Measurements from ENCODE around the gene TBX4.

Gene TBX4

DNA sequence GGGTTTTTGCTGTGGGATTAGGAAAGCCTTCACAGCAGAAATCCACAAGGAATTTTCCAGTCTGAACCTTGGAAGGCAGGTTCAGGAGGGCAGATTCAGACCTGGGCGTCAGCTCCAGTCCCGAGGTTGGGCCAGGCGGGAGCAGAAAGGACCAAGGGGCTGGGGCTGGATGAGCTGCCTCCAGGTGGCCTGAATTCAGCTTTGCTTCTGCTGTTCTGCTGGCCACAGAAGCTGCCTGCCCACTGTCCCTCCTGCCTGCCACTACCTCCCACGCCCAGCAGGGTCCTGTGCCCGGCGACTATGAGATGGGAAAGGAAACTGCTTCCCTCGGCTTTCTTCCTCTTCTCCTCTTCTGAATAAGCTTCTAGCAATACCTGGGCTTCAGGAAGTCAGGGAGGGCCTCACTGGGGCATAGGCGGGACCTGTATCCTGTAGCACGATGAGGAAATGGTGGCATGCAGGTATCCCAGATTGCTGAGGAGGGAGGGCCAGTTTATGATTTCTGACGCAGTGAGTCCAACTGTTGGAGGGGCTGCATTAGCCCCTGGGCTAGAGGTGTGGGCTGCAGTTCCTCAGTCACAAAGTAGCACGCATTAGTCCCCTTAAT lies 18.4 kb downstream of the TBX4 start:
- H4K8ac ChIP-seq (ENCODE audit: low read depth, low read length): no peak overlapping the region
- H3K79me1 ChIP-seq (ENCODE audit: low read depth, low read length): no peaks in the 10 kb centered on the region
- no peak overlapping the region for H3K14ac ChIP-seq (ENCODE audit: low read length)
- no peak overlapping the region for H4K91ac ChIP-seq (ENCODE audit: low read depth, low read length, poor library complexity)
- no peak overlapping the region for H3K23ac ChIP-seq (ENCODE audit: low read depth, low read length, poor library complexity)
- WGBS, 2 donors (ENCODE audit: extremely low coverage in 2 of 2, insufficient read length in 2 of 2, insufficient replicate concordance in 1 of 2): no CpG with 5 or more reads among the region's 11 CpGs
- H3K9me3 ChIP-seq (replicated peaks in 1 of 2; ENCODE audit: control insufficient read depth in 2 of 2, insufficient read depth in 1 of 2, low read depth in 1 of 2, low read length in 2 of 2): no peaks in the 10 kb centered on the region
- H2BK5ac ChIP-seq (ENCODE audit: low read length): no peak overlapping the region
- H3K4ac ChIP-seq (ENCODE audit: low read length): no peak overlapping the region
- H2AFZ ChIP-seq (ENCODE audit: low read length): no peak overlapping the region
- no peaks in the 10 kb centered on the region for H3K36me3 ChIP-seq (replicated peaks in 1 of 2; ENCODE audit: control insufficient read depth in 2 of 2, insufficient read depth in 2 of 2, low read length in 2 of 2)
- H2BK120ac ChIP-seq (ENCODE audit: low read depth, low read length): no peak overlapping the region
- peaks cover 2 to 5% of the 10 kb centered on the region in 2 donors for H3K4me1 ChIP-seq (ENCODE audit: control insufficient read depth in 2 of 2, insufficient read depth in 1 of 2, low read depth in 1 of 2, low read length in 2 of 2)
- no peak overlapping the region for H3K4me3 ChIP-seq (ENCODE audit: low read length in 2 of 2)
- H3K9ac ChIP-seq (ENCODE audit: low read depth, low read length, poor library complexity): no peak overlapping the region
- peaks cover 0 to 73% (median 0%) of the 10 kb centered on the region in 3 experiments for H3K27me3 ChIP-seq (ENCODE audit: control insufficient read depth in 3 of 3, insufficient read depth in 3 of 3, low read depth in 1 of 3, low read length in 3 of 3)
- DNase-seq (ENCODE audit: low spot score): no peak
- no peak overlapping the region for H2BK12ac ChIP-seq (ENCODE audit: low read length)
- H3K18ac ChIP-seq (ENCODE audit: low read length): peak overlapping the region; percentile 16
- no peak overlapping the region for H3K4me2 ChIP-seq (ENCODE audit: insufficient read depth, low read length, poor library complexity, severe bottlenecking)
- H2BK15ac ChIP-seq (ENCODE audit: low read length): no peak overlapping the region
- H3K27ac ChIP-seq (replicated peaks; ENCODE audit: low read length): no peak overlapping the region
- H2AK5ac ChIP-seq (ENCODE audit: low read depth, low read length): no peak overlapping the region

GRCh38 chr17:61474235-61474927 lies 22.2 kb downstream of the TBX4 start:
- Histone ChIP-seq H2BK120ac (ENCODE audit: low read depth, low read length) (no peak overlapping the region), H2BK5ac (ENCODE audit: low read length) (no peak overlapping the region), H3K27me3 (ENCODE audit: control insufficient read depth in 3 of 3, insufficient read depth in 3 of 3, low read depth in 1 of 3, low read length in 3 of 3) (peaks cover 0 to 72% (median 0%) of the 10 kb centered on the region in 3 experiments), H2AK5ac (ENCODE audit: low read depth, low read length) (no peak overlapping the region), H4K8ac (ENCODE audit: low read depth, low read length) (no peak overlapping the region), H2BK15ac (ENCODE audit: low read length) (no peak overlapping the region), H3K36me3 (replicated peaks in 1 of 2; ENCODE audit: control insufficient read depth in 2 of 2, insufficient read depth in 2 of 2, low read length in 2 of 2) (no peaks in the 10 kb centered on the region), H3K4ac (ENCODE audit: low read length) (no peak overlapping the region), H3K9ac (ENCODE audit: low read depth, low read length, poor library complexity) (no peak overlapping the region), H3K4me1 (ENCODE audit: control insufficient read depth in 2 of 2, insufficient read depth in 1 of 2, low read depth in 1 of 2, low read length in 2 of 2) (peaks cover 0 to 2% of the 10 kb centered on the region in 2 donors), H3K4me2 (ENCODE audit: insufficient read depth, low read length, poor library complexity, severe bottlenecking) (no peak overlapping the region), H2AFZ (ENCODE audit: low read length) (no peak overlapping the region), H3K23ac (ENCODE audit: low read depth, low read length, poor library complexity) (no peak overlapping the region), H3K18ac (ENCODE audit: low read length) (no peak overlapping the region), H3K9me3 (replicated peaks in 1 of 2; ENCODE audit: control insufficient read depth in 2 of 2, insufficient read depth in 1 of 2, low read depth in 1 of 2, low read length in 2 of 2) (no peaks in the 10 kb centered on the region), H3K14ac (ENCODE audit: low read length) (no peak overlapping the region), H3K27ac (replicated peaks; ENCODE audit: low read length) (no peak overlapping the region), H3K79me1 (ENCODE audit: low read depth, low read length) (no peaks in the 10 kb centered on the region), H2BK12ac (ENCODE audit: low read length) (no peak overlapping the region), H4K91ac (ENCODE audit: low read depth, low read length, poor library complexity) (no peak overlapping the region), H3K4me3 (ENCODE audit: low read length in 2 of 2) (no peak overlapping the region)
- WGBS, 2 donors (ENCODE audit: extremely low coverage in 2 of 2, insufficient read length in 2 of 2, insufficient replicate concordance in 1 of 2): no CpG with 5 or more reads among the region's 12 CpGs
- no peak for DNase-seq (ENCODE audit: low spot score)

GRCh38 chr17:61474934-61475333 lies 22.7 kb downstream of the TBX4 start:
- H2BK120ac ChIP-seq (ENCODE audit: low read depth, low read length): no peak overlapping the region
- no CpG with 5 or more reads among the region's 6 CpGs for WGBS, 2 donors (ENCODE audit: extremely low coverage in 2 of 2, insufficient read length in 2 of 2, insufficient replicate concordance in 1 of 2)

GRCh38 chr17:61475726-61476125 lies 23.5 kb downstream of the TBX4 start:
- Histone ChIP-seq H2AK5ac (ENCODE audit: low read depth, low read length) (no peak overlapping the region), H2BK120ac (ENCODE audit: low read depth, low read length) (no peak overlapping the region), H3K9me3 (replicated peaks in 1 of 2; ENCODE audit: control insufficient read depth in 2 of 2, insufficient read depth in 1 of 2, low read depth in 1 of 2, low read length in 2 of 2) (no peaks in the 10 kb centered on the region), H3K4me3 (ENCODE audit: low read length in 2 of 2) (no peak overlapping the region), H2BK5ac (ENCODE audit: low read length) (no peak overlapping the region), H3K27ac (replicated peaks; ENCODE audit: low read length) (no peak overlapping the region), H2AFZ (ENCODE audit: low read length) (no peak overlapping the region), H3K9ac (ENCODE audit: low read depth, low read length, poor library complexity) (no peak overlapping the region), H2BK15ac (ENCODE audit: low read length) (no peak overlapping the region), H3K23ac (ENCODE audit: low read depth, low read length, poor library complexity) (no peak overlapping the region), H2BK12ac (ENCODE audit: low read length) (no peak overlapping the region), H4K91ac (ENCODE audit: low read depth, low read length, poor library complexity) (no peak overlapping the region), H3K27me3 (ENCODE audit: control insufficient read depth in 3 of 3, insufficient read depth in 3 of 3, low read depth in 1 of 3, low read length in 3 of 3) (peaks cover 0 to 67% (median 0%) of the 10 kb centered on the region in 3 experiments), H3K18ac (ENCODE audit: low read length) (no peak overlapping the region), H3K4me2 (ENCODE audit: insufficient read depth, low read length, poor library complexity, severe bottlenecking) (no peak overlapping the region), H3K36me3 (replicated peaks in 1 of 2; ENCODE audit: control insufficient read depth in 2 of 2, insufficient read depth in 2 of 2, low read length in 2 of 2) (no peaks in the 10 kb centered on the region), H4K8ac (ENCODE audit: low read depth, low read length) (no peak overlapping the region), H3K4ac (ENCODE audit: low read length) (no peak overlapping the region), H3K79me1 (ENCODE audit: low read depth, low read length) (no peaks in the 10 kb centered on the region), H3K4me1 (ENCODE audit: control insufficient read depth in 2 of 2, insufficient read depth in 1 of 2, low read depth in 1 of 2, low read length in 2 of 2) (peaks cover 0 to 2% of the 10 kb centered on the region in 2 donors), H3K14ac (ENCODE audit: low read length) (no peak overlapping the region)
- no CpG with 5 or more reads among the region's 8 CpGs for WGBS, 2 donors (ENCODE audit: extremely low coverage in 2 of 2, insufficient read length in 2 of 2, insufficient replicate concordance in 1 of 2)
- no peak for DNase-seq (ENCODE audit: low spot score)

More at GRCh38 chr17:61474934-61475333, 22.7 kb downstream of the TBX4 start:
- no peak for DNase-seq (ENCODE audit: low spot score)
- Histone ChIP-seq H3K18ac (ENCODE audit: low read length) (no peak overlapping the region), H3K4ac (ENCODE audit: low read length) (no peak overlapping the region), H3K9me3 (replicated peaks in 1 of 2; ENCODE audit: control insufficient read depth in 2 of 2, insufficient read depth in 1 of 2, low read depth in 1 of 2, low read length in 2 of 2) (no peaks in the 10 kb centered on the region), H4K8ac (ENCODE audit: low read depth, low read length) (no peak overlapping the region), H2BK12ac (ENCODE audit: low read length) (no peak overlapping the region), H3K36me3 (replicated peaks in 1 of 2; ENCODE audit: control insufficient read depth in 2 of 2, insufficient read depth in 2 of 2, low read length in 2 of 2) (no peaks in the 10 kb centered on the region), H3K79me1 (ENCODE audit: low read depth, low read length) (no peaks in the 10 kb centered on the region), H2AFZ (ENCODE audit: low read length) (no peak overlapping the region), H4K91ac (ENCODE audit: low read depth, low read length, poor library complexity) (no peak overlapping the region), H3K4me3 (ENCODE audit: low read length in 2 of 2) (no peak overlapping the region), H3K27ac (replicated peaks; ENCODE audit: low read length) (no peak overlapping the region), H3K27me3 (ENCODE audit: control insufficient read depth in 3 of 3, insufficient read depth in 3 of 3, low read depth in 1 of 3, low read length in 3 of 3) (peaks cover 0 to 70% (median 0%) of the 10 kb centered on the region in 3 experiments), H2AK5ac (ENCODE audit: low read depth, low read length) (no peak overlapping the region), H3K9ac (ENCODE audit: low read depth, low read length, poor library complexity) (no peak overlapping the region), H3K4me2 (ENCODE audit: insufficient read depth, low read length, poor library complexity, severe bottlenecking) (no peak overlapping the region), H3K4me1 (ENCODE audit: control insufficient read depth in 2 of 2, insufficient read depth in 1 of 2, low read depth in 1 of 2, low read length in 2 of 2) (peaks cover 0 to 2% of the 10 kb centered on the region in 2 donors), H2BK5ac (ENCODE audit: low read length) (no peak overlapping the region), H3K23ac (ENCODE audit: low read depth, low read length, poor library complexity) (no peak overlapping the region), H3K14ac (ENCODE audit: low read length) (no peak overlapping the region), H2BK15ac (ENCODE audit: low read length) (no peak overlapping the region)
